Coronary artery (tissue), 2 donors: ENCODE data around the gene PLEKHG4.
A peak's percentile ranks its signal among the peaks of the same experiment; 100 is the strongest.

ENCODE experiments used
- DNase-seq: peaks from one replicate; pipeline ENCODE4 v3.0.0-alpha.2; 2017; ENCODE audit warnings: low spot score
- H3K27ac ChIP-seq, 2 donors: fragments of 200-600 bp; sonication (generic); one replicate each; pipeline ENCODE4 v1.5.1; 2016 to 2019
- H3K4me3 ChIP-seq: fragments of 200-600 bp; sonication (generic); 2 replicates; pipeline ENCODE4 v1.5.1; 2016; ENCODE audit warnings: mild to moderate bottlenecking, moderate library complexity
- TF ChIP-seq, protein P1 (sequence below): fragments of 200-600 bp; sonication (generic); IDR thresholded peaks from one replicate; pipeline ENCODE4 v1.5.1; 2019; ENCODE audit warnings: antibody characterized with exemption

PLEKHG4 gene

DNA sequence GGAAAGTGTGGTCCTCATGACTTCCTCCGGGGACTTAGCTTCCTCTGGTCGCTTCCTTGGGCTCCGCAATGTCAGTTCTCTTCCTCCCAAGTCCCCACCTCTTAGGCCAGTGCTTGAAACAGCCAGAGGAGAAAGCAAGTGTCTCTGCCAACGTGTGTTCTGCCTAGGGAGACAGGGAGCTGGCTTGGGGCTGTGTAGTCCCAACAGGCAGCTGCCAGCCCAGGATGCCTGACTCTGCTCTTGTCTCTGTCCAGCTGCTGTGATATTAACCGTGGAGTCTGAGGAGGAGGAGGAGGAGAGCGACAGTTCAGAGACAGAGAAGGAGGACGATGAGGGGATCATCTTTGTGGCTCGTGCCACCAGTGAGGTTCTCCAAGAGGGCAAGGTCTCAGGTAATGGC, 13.5 kb upstream of the PLEKHG4 start:
- DNase-seq: no peak
- TF ChIP-seq, protein P1, sequence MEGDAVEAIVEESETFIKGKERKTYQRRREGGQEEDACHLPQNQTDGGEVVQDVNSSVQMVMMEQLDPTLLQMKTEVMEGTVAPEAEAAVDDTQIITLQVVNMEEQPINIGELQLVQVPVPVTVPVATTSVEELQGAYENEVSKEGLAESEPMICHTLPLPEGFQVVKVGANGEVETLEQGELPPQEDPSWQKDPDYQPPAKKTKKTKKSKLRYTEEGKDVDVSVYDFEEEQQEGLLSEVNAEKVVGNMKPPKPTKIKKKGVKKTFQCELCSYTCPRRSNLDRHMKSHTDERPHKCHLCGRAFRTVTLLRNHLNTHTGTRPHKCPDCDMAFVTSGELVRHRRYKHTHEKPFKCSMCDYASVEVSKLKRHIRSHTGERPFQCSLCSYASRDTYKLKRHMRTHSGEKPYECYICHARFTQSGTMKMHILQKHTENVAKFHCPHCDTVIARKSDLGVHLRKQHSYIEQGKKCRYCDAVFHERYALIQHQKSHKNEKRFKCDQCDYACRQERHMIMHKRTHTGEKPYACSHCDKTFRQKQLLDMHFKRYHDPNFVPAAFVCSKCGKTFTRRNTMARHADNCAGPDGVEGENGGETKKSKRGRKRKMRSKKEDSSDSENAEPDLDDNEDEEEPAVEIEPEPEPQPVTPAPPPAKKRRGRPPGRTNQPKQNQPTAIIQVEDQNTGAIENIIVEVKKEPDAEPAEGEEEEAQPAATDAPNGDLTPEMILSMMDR: no peak
- H3K27ac ChIP-seq: no peak overlapping the region
- no peak overlapping the region for H3K4me3 ChIP-seq

DNA sequence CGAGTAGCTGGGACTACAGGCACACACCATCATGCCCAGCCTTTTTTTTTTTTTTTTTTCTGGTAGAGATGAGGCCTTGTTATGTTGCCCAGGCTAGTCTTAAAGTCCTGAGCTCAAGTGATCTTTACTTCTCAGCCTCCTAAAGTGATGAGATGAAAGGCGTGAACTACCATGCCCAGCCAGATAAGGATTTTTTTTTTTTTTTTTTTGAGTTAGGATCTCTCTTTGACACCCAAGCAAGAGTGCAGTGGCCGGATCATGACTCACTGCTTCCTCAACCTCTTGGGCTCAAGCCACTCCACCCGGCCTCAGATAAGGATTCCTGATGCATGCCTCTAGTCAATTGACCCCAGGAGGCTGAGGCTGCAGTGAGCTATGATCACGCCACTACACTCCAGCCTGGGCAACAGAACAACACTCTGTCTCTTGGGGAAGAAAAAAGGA, 11.2 kb upstream of the PLEKHG4 start:
- no peak for DNase-seq
- TF ChIP-seq, protein P1: no peak
- H3K4me3 ChIP-seq: no peak overlapping the region
- H3K27ac ChIP-seq: no peak overlapping the region

DNA sequence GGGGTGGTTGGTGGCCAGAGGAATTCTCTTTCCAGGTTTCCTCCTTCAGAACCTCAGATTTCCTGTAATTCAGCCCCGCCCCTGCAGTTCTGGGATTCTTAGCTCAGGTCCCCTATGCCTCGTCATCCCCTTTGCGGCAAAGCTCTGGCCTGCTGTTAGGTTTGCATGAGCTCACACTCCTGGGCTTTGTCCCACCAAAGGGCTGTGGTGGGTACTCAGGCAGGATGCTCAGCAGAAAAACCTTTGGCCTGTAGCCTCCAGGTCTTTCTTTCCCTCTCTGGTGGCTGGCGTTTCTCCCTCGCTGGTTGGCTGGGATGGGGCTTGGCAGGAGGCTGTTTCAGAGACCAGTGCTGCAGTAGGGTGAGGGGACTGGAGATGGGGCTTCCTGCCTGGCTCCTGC, 9.6 kb upstream of the PLEKHG4 start:
- DNase-seq: no peak
- TF ChIP-seq, protein P1: no peak
- no peak overlapping the region for H3K27ac ChIP-seq
- no peak overlapping the region for H3K4me3 ChIP-seq

DNA sequence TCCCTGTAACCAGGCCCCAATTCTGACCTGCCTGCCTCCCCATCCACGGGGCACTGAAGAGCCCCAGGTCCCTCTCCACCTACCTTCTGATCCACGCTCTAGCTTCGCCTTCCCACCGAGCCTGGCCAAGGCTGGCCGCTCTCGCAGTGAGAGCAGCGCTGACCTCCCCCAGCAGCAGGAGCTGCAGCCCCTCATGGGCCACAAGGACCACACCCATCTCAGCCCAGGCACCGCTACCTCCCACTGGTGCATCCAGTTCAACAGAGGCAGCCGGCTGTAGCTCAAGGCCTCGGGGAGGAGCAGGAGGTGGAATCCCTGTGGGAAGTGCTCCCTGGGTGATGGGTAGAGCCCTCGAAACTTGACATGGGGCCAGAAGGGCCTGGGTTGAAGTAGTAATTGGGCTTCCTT, 8.4 kb upstream of the PLEKHG4 start:
- TF ChIP-seq, protein P1: no peak
- Histone ChIP-seq H3K27ac (no peak overlapping the region), H3K4me3 (no peak overlapping the region)
- no peak for DNase-seq

DNA sequence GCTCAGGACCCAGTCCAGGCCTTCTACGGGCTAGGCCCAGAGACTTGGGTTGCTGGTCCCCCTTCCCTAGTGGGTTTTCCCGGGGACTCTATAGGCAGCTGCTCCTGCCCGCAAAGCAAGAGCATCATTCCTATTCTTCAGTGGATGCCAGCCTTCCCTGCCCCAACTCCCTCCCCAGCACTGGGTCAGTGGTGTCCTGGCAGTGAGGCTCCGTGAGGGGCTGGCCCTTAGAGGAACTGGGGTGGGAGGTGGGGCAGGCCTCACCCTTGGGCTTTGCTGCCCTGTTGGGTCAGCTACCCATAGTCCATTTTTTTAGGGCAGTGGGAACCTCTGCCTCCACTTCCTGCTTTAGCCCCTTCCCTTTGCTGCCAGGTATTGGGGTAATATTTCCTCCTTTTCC, 7.9 kb upstream of the PLEKHG4 start:
- H3K4me3 ChIP-seq: no peak overlapping the region
- no peak overlapping the region for H3K27ac ChIP-seq
- TF ChIP-seq, protein P1: no peak
- no peak for DNase-seq

DNA sequence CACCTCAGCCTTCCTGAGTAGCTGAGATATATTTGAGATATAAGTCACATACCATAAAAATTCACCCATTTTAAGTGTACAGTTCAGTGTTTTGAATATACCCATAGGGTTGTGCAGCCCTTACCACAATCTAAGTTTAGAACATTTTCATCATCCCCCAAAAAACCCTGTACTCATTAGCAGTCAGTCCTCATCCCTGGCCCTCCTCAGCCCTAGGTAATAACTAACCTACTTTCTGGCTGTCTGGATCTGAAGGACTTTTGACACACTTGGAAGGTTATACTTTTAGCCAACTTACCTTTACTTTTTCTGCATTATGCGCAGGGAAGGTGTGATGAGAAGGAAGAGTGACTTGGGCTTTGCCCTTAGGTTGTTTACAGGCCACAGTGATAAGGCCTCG, 4.0 kb upstream of the PLEKHG4 start:
- H3K27ac ChIP-seq: no peak overlapping the region
- DNase-seq: no peak
- H3K4me3 ChIP-seq: no peak overlapping the region
- TF ChIP-seq, protein P1: no peak

DNA sequence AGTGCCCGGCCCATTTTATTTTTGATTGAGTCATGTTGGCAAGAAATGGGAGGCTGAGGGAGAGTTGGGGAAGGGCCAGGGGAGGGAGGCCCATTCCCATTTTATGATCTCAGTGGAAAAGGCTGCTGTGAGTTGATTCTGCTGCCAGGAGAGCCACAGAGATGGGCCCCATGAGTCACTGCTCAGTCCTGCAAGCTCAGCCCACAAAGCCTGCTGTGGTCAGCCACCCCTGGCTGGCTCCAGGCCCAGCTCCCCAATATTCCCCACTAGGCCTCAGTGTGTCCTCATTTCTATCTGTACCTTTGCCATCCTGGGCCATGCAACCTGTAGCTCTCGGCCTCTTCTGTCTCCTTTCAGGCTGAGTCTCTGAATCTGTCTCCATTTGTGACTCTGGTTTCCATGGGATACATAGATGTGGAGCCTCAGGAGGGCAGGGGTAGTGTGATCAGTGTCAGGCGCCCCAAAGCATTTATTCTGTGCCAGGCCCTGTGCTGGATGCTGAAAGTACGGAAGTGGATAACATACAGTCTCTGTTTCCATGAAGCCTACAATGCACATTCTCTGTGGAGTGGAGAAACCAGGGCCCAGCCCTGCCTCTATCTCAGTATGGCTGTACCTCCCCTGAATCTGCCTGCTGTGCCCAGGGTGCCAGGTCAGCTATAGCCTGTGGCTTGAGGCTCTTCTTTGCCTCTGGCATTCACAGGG, 1.9 kb upstream of the PLEKHG4 start:
- Histone ChIP-seq H3K4me3 (peak overlapping the region; percentile 84), H3K27ac (peak overlapping the region; percentile 67 to 83)
- DNase-seq: no peak
- TF ChIP-seq, protein P1: no peak
